ENCODE data around the gene NR6A1. TPM values are rescaled to one million over a fixed set of nuclear protein-coding genes. Genes with fewer than 3 reads are reported as not detected.

The NR6A1 gene
- total RNA-seq, 1 experiment from 2014 or later, result 99.3 TPM

GRCh38 chr9:124477648-124478285 lies 293.3 kb downstream of the NR6A1 start:
- TF ChIP-seq CTCF (conservative IDR thresholded peaks at IDR 0.05), result 0 out of 3 replicates have a peak, but pooled peaks have one; percentile 9
- Mint-ChIP-seq H3K4me1 (peaks cover 17 to 44% of the 10 kb centered on the region in 2 experiments), H3K27ac (no peak overlapping the region), H3K9me3 (no peaks in the 10 kb centered on the region), H3K4me3 (peak overlapping the region; percentile 40 to 72), H3K27me3 (ENCODE audit: low read depth) (peaks cover 65% of the 10 kb centered on the region), H3K36me3 (ENCODE audit: insufficient read depth in 1 of 3, low read depth in 3 of 3) (no peaks in the 10 kb centered on the region; a peak in 1 of 7 replicates)
- no peak overlapping the region for H3T11ph ChIP-seq (ENCODE audit: low read length)
- no peak overlapping the region for H2BK12ac ChIP-seq (ENCODE audit: insufficient read length, low read depth, low read length)
- no peak overlapping the region for H2AK5ac ChIP-seq (ENCODE audit: insufficient read length, low read length)
- no peak overlapping the region for H2BK20ac ChIP-seq (ENCODE audit: low read depth, low read length, poor library complexity, severe bottlenecking)
- H2AFZ ChIP-seq (ENCODE audit: low read length), result no peak overlapping the region
- no peak overlapping the region for H2BK15ac ChIP-seq (ENCODE audit: low read depth, low read length)
- no peak overlapping the region for H4K8ac ChIP-seq (replicated peaks; ENCODE audit: insufficient read length, low read depth, low read length)
- H2BK5ac ChIP-seq (ENCODE audit: insufficient read length, low read length), result no peak overlapping the region
- no peaks in the 10 kb centered on the region for H3K79me2 ChIP-seq (ENCODE audit: insufficient read depth, low read length)
- H3K56ac ChIP-seq (ENCODE audit: insufficient read length, low read depth, low read length), result no peak overlapping the region
- no peak overlapping the region for H3K9ac ChIP-seq (ENCODE audit: extremely low read depth, insufficient read length, low read length)
- H3K27me3 ChIP-seq (ENCODE audit: insufficient read depth, low read length), result peaks cover 3% of the 10 kb centered on the region; the same call in 1 of the 2 replicates
- H3K4me1 ChIP-seq (ENCODE audit: insufficient read depth, low read length), result no peaks in the 10 kb centered on the region
- no peaks in the 10 kb centered on the region for H3K79me1 ChIP-seq (ENCODE audit: insufficient read depth, low read depth, low read length, poor library complexity, severe bottlenecking)
- no peak overlapping the region for H3K23ac ChIP-seq (ENCODE audit: insufficient read length, low read depth, low read length)
- H3K9me3 ChIP-seq (ENCODE audit: control insufficient read depth, low read depth, low read length), result no peaks in the 10 kb centered on the region
- H4K91ac ChIP-seq (ENCODE audit: insufficient read length, low read depth, low read length), result no peak overlapping the region
- WGBS (ENCODE audit: extremely low coverage, insufficient read length, low lambda C conversion rate), result no CpG with 5 or more reads among the region's 53 CpGs
- peak overlapping the region; percentile 58; the same call in 1 of the 2 replicates for H3K14ac ChIP-seq (ENCODE audit: insufficient read depth, low read length)
- no peak overlapping the region for H3K18ac ChIP-seq (ENCODE audit: insufficient read length, low read depth, low read length)
- peaks cover 4% of the 10 kb centered on the region for H3K23me2 ChIP-seq (ENCODE audit: insufficient read length, low read depth, low read length, poor library complexity, severe bottlenecking)
- H2BK120ac ChIP-seq (ENCODE audit: low read depth, low read length, poor library complexity, severe bottlenecking), result no peak overlapping the region
- peak; percentile 61 for DNase-seq
- peaks cover under 1% of the 10 kb centered on the region for H4K20me1 ChIP-seq (ENCODE audit: control insufficient read depth, insufficient read depth, insufficient read length)
- H3K4me2 ChIP-seq (ENCODE audit: insufficient read depth, insufficient read length, low read length), result peak overlapping the region; percentile 50
- H3K4ac ChIP-seq (ENCODE audit: low read depth, low read length), result no peak overlapping the region
- H4K5ac ChIP-seq (ENCODE audit: insufficient read length, low read depth, low read length), result no peak overlapping the region
- H3K27ac ChIP-seq (ENCODE audit: insufficient read length, low read depth, low read length), result no peak overlapping the region

Data from H9 (cell line).